HCT116 (cell line): Measurements from ENCODE around the gene IRF2BP2. TPM values are rescaled to one million over a fixed set of nuclear protein-coding genes. Genes with fewer than 3 reads are reported as not detected.

Experiments used
- ATAC-seq: fragments of 200-7000 bp; cut with Tn5 transposase; 2 replicates; pipeline ENCODE4 v1.9.1; 2020; ENCODE audit warnings: mild to moderate bottlenecking, moderate library complexity
- BruUV-seq: library from RNA; stranded (reverse); fragments of 400-500 nt; replicated peaks from 2 replicates; lab custom pipeline; 2021; lab: Mats Ljungman, UMichigan
- CTCF ChIA-PET: fragments of 300-600 bp; sonication (Branson Sonifier 250); formaldehyde crosslinking; loops from one replicate; lab custom pipeline; 2021; ENCODE audit warnings: antibody characterized with exemption; lab: Charles Lee
- POLR2A ChIA-PET: fragments of 300-600, 350-600 bp; sonication (Branson Sonifier 250); formaldehyde crosslinking; loops from one replicate; lab custom pipeline; 2021; ENCODE audit warnings: antibody characterized with exemption; lab: Charles Lee
- RAD21 ChIA-PET, 2 experiments: fragments of 300-600 bp; sonication (Branson Sonifier 250); formaldehyde crosslinking; loops; one replicate each; lab custom pipeline; 2023; ENCODE audit warnings: low total read pairs in 2 of 2; ENCODE audit not compliant: uncharacterized antibody in 2 of 2, unreplicated experiment in 2 of 2, low non-redundant PET in 1 of 2; lab: Charles Lee
- DNase-seq: peaks from one replicate; pipeline ENCODE4 v3.0.0-alpha.2; 2010; ENCODE audit warnings: low read depth, low spot score
- H2AFZ ChIP-seq: fragments of 200-600 bp; shearing (Covaris generic), sonication (generic); 2 replicates; pipeline ENCODE4 v1.6.1; 2017; ENCODE audit warnings: low read depth, mixed run types, mixed read lengths, antibody characterized with exemption, low read length; ENCODE audit not compliant: poor library complexity, severe bottlenecking
- H3K27ac ChIP-seq: 2 replicates; pipeline ENCODE4 v1.5.1; 2012; ENCODE audit warnings: low read depth, low read length
- H3K27me3 ChIP-seq: fragments of 200-600 bp; sonication (generic); 2 replicates; pipeline ENCODE4 v1.6.1; 2016; ENCODE audit warnings: mixed run types, low read length, mixed read lengths; ENCODE audit not compliant: insufficient read depth
- H3K36me3 ChIP-seq, 2 experiments: fragments of 200-500 bp in 1 of 2; fragments of 200-600 bp in 1 of 2; sonication (Bioruptor generic) in 1 of 2; sonication (generic) in 1 of 2; 2 replicates each; pipeline versions ENCODE4 v1.5.1 to v1.6.1; 2014 to 2016; ENCODE audit warnings: low read length in 2 of 2, inconsistent platforms in 1 of 2, mixed read lengths in 1 of 2, mixed run types in 1 of 2; ENCODE audit not compliant: insufficient read depth in 2 of 2, control insufficient read depth in 1 of 2
- H3K4me1 ChIP-seq, 2 experiments: fragments of 200-600 bp in 1 of 2; sonication (generic) in 1 of 2; 2 replicates each; pipeline versions ENCODE4 v1.5.1 to v1.6.1; 2012 to 2017; ENCODE audit warnings: low read length in 2 of 2, inconsistent platforms in 1 of 2, mild to moderate bottlenecking in 1 of 2, mixed read lengths in 1 of 2, mixed run types in 1 of 2, moderate library complexity in 1 of 2; ENCODE audit not compliant: insufficient read depth in 2 of 2, control insufficient read depth in 1 of 2
- H3K4me2 ChIP-seq: fragments of 200-600 bp; sonication (generic); 2 replicates; pipeline ENCODE4 v1.6.1; 2017; ENCODE audit warnings: mixed run types, low read length, mixed read lengths
- H3K4me3 ChIP-seq, 2 experiments: fragments of 200-600 bp in 1 of 2; sonication (generic) in 1 of 2; replicated peaks in 1 of 2; 2 replicates each; pipeline ENCODE4 v1.5.1; 2011 to 2016; ENCODE audit warnings: low read length in 2 of 2, control low read depth in 1 of 2, low read depth in 1 of 2, mild to moderate bottlenecking in 1 of 2, mixed read lengths in 1 of 2, mixed run types in 1 of 2
- H3K79me2 ChIP-seq: fragments of 200-600 bp; sonication (generic); 2 replicates; pipeline ENCODE4 v1.6.1; 2017; ENCODE audit warnings: mild to moderate bottlenecking, mixed run types, low read length, moderate library complexity, mixed read lengths; ENCODE audit not compliant: insufficient read depth
- H3K9ac ChIP-seq: fragments of 200-600 bp; sonication (generic); 2 replicates; pipeline ENCODE4 v1.6.1; 2016; ENCODE audit warnings: low read length, mixed read lengths
- H3K9me2 ChIP-seq: fragments of 200-600 bp; sonication (generic), shearing (Covaris generic); 2 replicates; pipeline ENCODE4 v1.6.1; 2017; ENCODE audit warnings: mixed run types, mild to moderate bottlenecking, moderate library complexity; ENCODE audit not compliant: insufficient read depth
- H3K9me3 ChIP-seq, 2 experiments: fragments of 200-500 bp in 1 of 2; fragments of 200-600 bp in 1 of 2; sonication (Bioruptor generic) in 1 of 2; sonication (generic) in 1 of 2; 2 replicates each; pipeline ENCODE4 v1.6.1; 2014 to 2017; ENCODE audit warnings: low read length in 2 of 2, mixed read lengths in 2 of 2, inconsistent platforms in 1 of 2, low read depth in 1 of 2, mild to moderate bottlenecking in 1 of 2, mixed run types in 1 of 2, moderate library complexity in 1 of 2; ENCODE audit not compliant: control insufficient read depth in 1 of 2, insufficient read depth in 1 of 2
- H4K20me1 ChIP-seq: fragments of 200-600 bp; sonication (generic), shearing (Covaris generic); 2 replicates; pipeline ENCODE4 v1.6.1; 2017; ENCODE audit warnings: mixed run types, mild to moderate bottlenecking, moderate library complexity; ENCODE audit not compliant: insufficient read depth
- CBX3 ChIP-seq: IDR thresholded peaks from 2 replicates; pipeline ENCODE4 v1.6.1; 2012; ENCODE audit warnings: low read depth
- CEBPB ChIP-seq: IDR thresholded peaks from 2 replicates; pipeline ENCODE4 v1.6.1; 2012; ENCODE audit warnings: low read depth
- EGR1 ChIP-seq: IDR thresholded peaks from 2 replicates; pipeline ENCODE4 v1.6.1; 2012; ENCODE audit warnings: low read depth
- ELF1 ChIP-seq: IDR thresholded peaks from 2 replicates; pipeline ENCODE4 v1.6.1; 2012; ENCODE audit warnings: low read depth, borderline replicate concordance
- EZH2 ChIP-seq: fragments of 200-600 bp; sonication (generic); IDR thresholded peaks from 2 replicates; pipeline ENCODE4 v1.6.1; 2017; ENCODE audit warnings: antibody characterized with exemption, mixed run types
- EZH2phosphoT487 ChIP-seq: fragments of 200-600 bp; IDR thresholded peaks from 2 replicates; pipeline ENCODE4 v1.6.1; 2018; ENCODE audit warnings: antibody characterized with exemption, borderline replicate concordance
- POLR2A ChIP-seq: IDR thresholded peaks from 2 replicates; pipeline ENCODE4 v1.7.0; 2011; ENCODE audit warnings: borderline replicate concordance; ENCODE audit not compliant: insufficient read depth, insufficient read length; ENCODE audit errors: extremely low read depth
- SIN3A ChIP-seq: IDR thresholded peaks from 2 replicates; pipeline ENCODE4 v1.6.1; 2012; ENCODE audit warnings: low read depth
- SRF ChIP-seq: IDR thresholded peaks from 2 replicates; pipeline ENCODE4 v1.6.1; 2012; ENCODE audit warnings: low read depth
- TCF7L2 ChIP-seq: IDR thresholded peaks from 2 replicates; pipeline ENCODE4 v1.7.0; 2011; ENCODE audit warnings: borderline replicate concordance, inconsistent platforms; ENCODE audit not compliant: insufficient read depth, insufficient read length; ENCODE audit errors: extremely low read depth
- YY1 ChIP-seq: IDR thresholded peaks from 2 replicates; pipeline ENCODE4 v1.6.1; 2011; ENCODE audit warnings: low read length, low read depth, moderate library complexity, mild to moderate bottlenecking; ENCODE audit not compliant: insufficient replicate concordance; ENCODE audit errors: extremely low read depth
- intact Hi-C: fragments of 100-400 bp; cut with micrococcal nuclease; formaldehyde crosslinking; loops from 2 replicates; pipeline ENCODE4 v1.10.0; 2022
- total RNA-seq: library from RNA; stranded (reverse); gene quantifications from one replicate; pipeline ENCODE4 v1.2.1, GENCODE V29; 2021; ENCODE audit not compliant: unreplicated experiment
- TF ChIP-seq, protein P1 (sequence below), 3 experiments: fragments of 200-600 bp in 1 of 3; sonication (generic) in 1 of 3; IDR thresholded peaks in 2 of 3; conservative IDR thresholded peaks in 1 of 3; 2 replicates each; pipeline ENCODE4 v1.5.1; 2012 to 2017; ENCODE audit warnings: low read depth in 2 of 3, low read length in 2 of 3, antibody characterized with exemption in 1 of 3, borderline replicate concordance in 1 of 3, control low read depth in 1 of 3, mild to moderate bottlenecking in 1 of 3, mixed read lengths in 1 of 3, mixed run types in 1 of 3, moderate library complexity in 1 of 3; ENCODE audit not compliant: insufficient read depth in 1 of 3
- TF ChIP-seq, protein P2 (sequence below): IDR thresholded peaks from 2 replicates; pipeline ENCODE4 v1.6.1; 2012
- TF ChIP-seq, protein P3 (sequence below): IDR thresholded peaks from 2 replicates; pipeline ENCODE4 v1.6.1; 2012
- TF ChIP-seq, protein P4 (sequence below): IDR thresholded peaks from 2 replicates; pipeline ENCODE4 v1.6.1; 2012; ENCODE audit warnings: low read depth
- TF ChIP-seq, protein P5 (sequence below): IDR thresholded peaks from 2 replicates; pipeline ENCODE4 v1.6.1; 2011; ENCODE audit warnings: mild to moderate bottlenecking, low read length, moderate library complexity; ENCODE audit not compliant: insufficient replicate concordance; ENCODE audit errors: extremely low read depth

IRF2BP2 gene
- total RNA-seq, 1 experiment from 2014 or later, result 61.3 TPM

DNA sequence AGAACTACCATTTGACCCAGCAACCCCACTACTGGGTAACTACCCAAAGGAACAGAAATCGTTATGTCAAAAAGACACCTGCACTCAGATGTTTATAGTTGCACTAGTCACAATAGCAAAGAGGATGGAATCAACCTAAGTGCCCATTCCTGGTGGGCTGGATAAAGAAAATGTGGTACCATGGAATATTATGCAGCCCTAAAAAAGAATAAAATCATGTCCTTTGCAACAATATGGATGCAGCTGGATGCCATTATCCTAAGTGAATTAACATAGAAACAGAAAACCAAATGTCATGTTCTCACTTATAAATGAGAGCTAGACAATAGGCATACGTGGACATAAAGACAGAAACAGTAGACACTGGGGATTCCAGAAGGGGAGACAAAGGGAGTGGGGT, 32.5 kb upstream of the IRF2BP2 start (continued):
- TF ChIP-seq, protein P1, sequence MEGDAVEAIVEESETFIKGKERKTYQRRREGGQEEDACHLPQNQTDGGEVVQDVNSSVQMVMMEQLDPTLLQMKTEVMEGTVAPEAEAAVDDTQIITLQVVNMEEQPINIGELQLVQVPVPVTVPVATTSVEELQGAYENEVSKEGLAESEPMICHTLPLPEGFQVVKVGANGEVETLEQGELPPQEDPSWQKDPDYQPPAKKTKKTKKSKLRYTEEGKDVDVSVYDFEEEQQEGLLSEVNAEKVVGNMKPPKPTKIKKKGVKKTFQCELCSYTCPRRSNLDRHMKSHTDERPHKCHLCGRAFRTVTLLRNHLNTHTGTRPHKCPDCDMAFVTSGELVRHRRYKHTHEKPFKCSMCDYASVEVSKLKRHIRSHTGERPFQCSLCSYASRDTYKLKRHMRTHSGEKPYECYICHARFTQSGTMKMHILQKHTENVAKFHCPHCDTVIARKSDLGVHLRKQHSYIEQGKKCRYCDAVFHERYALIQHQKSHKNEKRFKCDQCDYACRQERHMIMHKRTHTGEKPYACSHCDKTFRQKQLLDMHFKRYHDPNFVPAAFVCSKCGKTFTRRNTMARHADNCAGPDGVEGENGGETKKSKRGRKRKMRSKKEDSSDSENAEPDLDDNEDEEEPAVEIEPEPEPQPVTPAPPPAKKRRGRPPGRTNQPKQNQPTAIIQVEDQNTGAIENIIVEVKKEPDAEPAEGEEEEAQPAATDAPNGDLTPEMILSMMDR (IDR thresholded peaks at IDR 0.05 in 2 of 3, conservative IDR thresholded peaks at IDR 0.05 in 1 of 3; ENCODE audit: borderline replicate concordance in 1 of 3, insufficient read depth in 1 of 3, low read depth in 2 of 3, low read length in 2 of 3), result no peak
- no peak for TF ChIP-seq SRF
- TF ChIP-seq, protein P2, sequence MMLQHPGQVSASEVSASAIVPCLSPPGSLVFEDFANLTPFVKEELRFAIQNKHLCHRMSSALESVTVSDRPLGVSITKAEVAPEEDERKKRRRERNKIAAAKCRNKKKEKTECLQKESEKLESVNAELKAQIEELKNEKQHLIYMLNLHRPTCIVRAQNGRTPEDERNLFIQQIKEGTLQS, result no peak

DNA sequence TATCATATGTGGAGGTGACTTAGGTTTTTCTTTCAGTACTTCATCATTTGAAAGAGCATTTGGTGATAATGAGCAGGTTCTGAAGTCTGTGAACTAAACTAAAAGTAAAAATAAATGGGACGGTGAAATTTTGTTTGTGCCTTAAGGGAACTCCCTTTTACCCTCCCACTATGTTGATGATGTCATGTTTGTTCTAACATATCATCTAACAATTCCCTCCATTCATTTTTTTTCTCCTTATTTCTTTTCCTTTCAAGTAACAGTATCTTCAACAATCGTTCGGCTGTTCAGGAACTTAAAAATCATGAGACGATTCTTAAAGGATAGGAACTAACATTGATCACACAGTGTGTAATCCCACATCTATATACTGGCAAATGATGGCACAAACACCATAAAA, 30.0 kb upstream of the IRF2BP2 start:
- ChIA-PET POLR2A (no interaction called here), CTCF (no interaction called here), RAD21 (no interaction called here)
- intact Hi-C loops, result no loop called here
- Histone ChIP-seq H3K4me3 (no peak overlapping the region), H3K4me2 (0 out of 2 replicates have a peak overlapping the region, but pooled peaks have one; percentile 41), H3K9me3 (no peaks in the 10 kb centered on the region), H4K20me1 (no peaks in the 10 kb centered on the region), H3K4me1 (peaks cover 0 to 12% of the 10 kb centered on the region in 2 experiments; a peak in 2 of 4 replicates), H2AFZ (no peak overlapping the region), H3K27me3 (no peaks in the 10 kb centered on the region), H3K27ac (no peak overlapping the region), H3K79me2 (no peaks in the 10 kb centered on the region), H3K36me3 (no peaks in the 10 kb centered on the region), H3K9me2 (no peaks in the 10 kb centered on the region), H3K9ac (no peak overlapping the region)
- DNase-seq, result no peak
- ATAC-seq, result no peak
- BruUV-seq, result no TSS peak
- TF ChIP-seq, protein P3, sequence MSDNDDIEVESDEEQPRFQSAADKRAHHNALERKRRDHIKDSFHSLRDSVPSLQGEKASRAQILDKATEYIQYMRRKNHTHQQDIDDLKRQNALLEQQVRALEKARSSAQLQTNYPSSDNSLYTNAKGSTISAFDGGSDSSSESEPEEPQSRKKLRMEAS, result no peak
- TF ChIP-seq TCF7L2 (no peak), CBX3 (no peak), YY1 (no peak), SIN3A (no peak), SRF (no peak), EZH2phosphoT487 (no peak), POLR2A (no peak), EGR1 (no peak), ELF1 (no peak), CEBPB (no peak), EZH2 (no peak)
- TF ChIP-seq, protein P4, sequence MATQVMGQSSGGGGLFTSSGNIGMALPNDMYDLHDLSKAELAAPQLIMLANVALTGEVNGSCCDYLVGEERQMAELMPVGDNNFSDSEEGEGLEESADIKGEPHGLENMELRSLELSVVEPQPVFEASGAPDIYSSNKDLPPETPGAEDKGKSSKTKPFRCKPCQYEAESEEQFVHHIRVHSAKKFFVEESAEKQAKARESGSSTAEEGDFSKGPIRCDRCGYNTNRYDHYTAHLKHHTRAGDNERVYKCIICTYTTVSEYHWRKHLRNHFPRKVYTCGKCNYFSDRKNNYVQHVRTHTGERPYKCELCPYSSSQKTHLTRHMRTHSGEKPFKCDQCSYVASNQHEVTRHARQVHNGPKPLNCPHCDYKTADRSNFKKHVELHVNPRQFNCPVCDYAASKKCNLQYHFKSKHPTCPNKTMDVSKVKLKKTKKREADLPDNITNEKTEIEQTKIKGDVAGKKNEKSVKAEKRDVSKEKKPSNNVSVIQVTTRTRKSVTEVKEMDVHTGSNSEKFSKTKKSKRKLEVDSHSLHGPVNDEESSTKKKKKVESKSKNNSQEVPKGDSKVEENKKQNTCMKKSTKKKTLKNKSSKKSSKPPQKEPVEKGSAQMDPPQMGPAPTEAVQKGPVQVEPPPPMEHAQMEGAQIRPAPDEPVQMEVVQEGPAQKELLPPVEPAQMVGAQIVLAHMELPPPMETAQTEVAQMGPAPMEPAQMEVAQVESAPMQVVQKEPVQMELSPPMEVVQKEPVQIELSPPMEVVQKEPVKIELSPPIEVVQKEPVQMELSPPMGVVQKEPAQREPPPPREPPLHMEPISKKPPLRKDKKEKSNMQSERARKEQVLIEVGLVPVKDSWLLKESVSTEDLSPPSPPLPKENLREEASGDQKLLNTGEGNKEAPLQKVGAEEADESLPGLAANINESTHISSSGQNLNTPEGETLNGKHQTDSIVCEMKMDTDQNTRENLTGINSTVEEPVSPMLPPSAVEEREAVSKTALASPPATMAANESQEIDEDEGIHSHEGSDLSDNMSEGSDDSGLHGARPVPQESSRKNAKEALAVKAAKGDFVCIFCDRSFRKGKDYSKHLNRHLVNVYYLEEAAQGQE, result no peak
- TF ChIP-seq, protein P5, sequence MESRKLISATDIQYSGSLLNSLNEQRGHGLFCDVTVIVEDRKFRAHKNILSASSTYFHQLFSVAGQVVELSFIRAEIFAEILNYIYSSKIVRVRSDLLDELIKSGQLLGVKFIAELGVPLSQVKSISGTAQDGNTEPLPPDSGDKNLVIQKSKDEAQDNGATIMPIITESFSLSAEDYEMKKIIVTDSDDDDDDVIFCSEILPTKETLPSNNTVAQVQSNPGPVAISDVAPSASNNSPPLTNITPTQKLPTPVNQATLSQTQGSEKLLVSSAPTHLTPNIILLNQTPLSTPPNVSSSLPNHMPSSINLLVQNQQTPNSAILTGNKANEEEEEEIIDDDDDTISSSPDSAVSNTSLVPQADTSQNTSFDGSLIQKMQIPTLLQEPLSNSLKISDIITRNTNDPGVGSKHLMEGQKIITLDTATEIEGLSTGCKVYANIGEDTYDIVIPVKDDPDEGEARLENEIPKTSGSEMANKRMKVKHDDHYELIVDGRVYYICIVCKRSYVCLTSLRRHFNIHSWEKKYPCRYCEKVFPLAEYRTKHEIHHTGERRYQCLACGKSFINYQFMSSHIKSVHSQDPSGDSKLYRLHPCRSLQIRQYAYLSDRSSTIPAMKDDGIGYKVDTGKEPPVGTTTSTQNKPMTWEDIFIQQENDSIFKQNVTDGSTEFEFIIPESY, result no peak
